ENCODE measurements around the gene IL31RA.
"Not testable (repeated sequence)": the region's sequence is repeated elsewhere in the genome, so short reads cannot be mapped to it uniquely, and the experiment has no call there.

The IL31RA gene

GRCh38 chr5:55927861-55928655 lies 76.9 kb downstream of the IL31RA start:
- no peak for DNase-seq

- DNase-seq = no peak
These were observed 78.1 kb downstream of the IL31RA start for GRCh38 chr5:55929020-55929799.

GRCh38 chr5:55932700-55933099 lies 81.5 kb downstream of the IL31RA start:
- DNase-seq = no peak

- DNase-seq = no peak
These were observed 82.4 kb downstream of the IL31RA start for GRCh38 chr5:55933377-55934114.

- DNase-seq = no peak
These were observed 83.0 kb downstream of the IL31RA start for GRCh38 chr5:55934115-55934613.

GRCh38 chr5:55934720-55935119 lies 83.6 kb downstream of the IL31RA start:
- no peak for DNase-seq

GRCh38 chr5:55935371-55935770 lies 84.2 kb downstream of the IL31RA start:
- no peak for DNase-seq

- DNase-seq = peak; percentile 80
These were observed 85.0 kb downstream of the IL31RA start for GRCh38 chr5:55936100-55936693.

- DNase-seq = not testable (repeated sequence)
These were observed 86.4 kb downstream of the IL31RA start for GRCh38 chr5:55937598-55937997.

GRCh38 chr5:55941154-55941553 lies 90.0 kb downstream of the IL31RA start:
- DNase-seq = not testable (repeated sequence)

- DNase-seq = peak; percentile 33
These were observed 108.1 kb downstream of the IL31RA start for GRCh38 chr5:55959208-55959607.

- DNase-seq = no peak
These were observed 109.6 kb downstream of the IL31RA start for GRCh38 chr5:55960779-55961178.

GRCh38 chr5:55965525-55965924 lies 114.4 kb downstream of the IL31RA start:
- no peak for DNase-seq

GRCh38 chr5:55966284-55966683 lies 115.1 kb downstream of the IL31RA start:
- no peak for DNase-seq

- DNase-seq = no peak
These were observed 118.8 kb downstream of the IL31RA start for GRCh38 chr5:55969956-55970355.
